ENCODE results near the gene MED31. TPM values are rescaled to one million over a fixed set of nuclear protein-coding genes. Genes with fewer than 3 reads are reported as not detected.
A peak's percentile ranks its signal among the peaks of the same experiment; 100 is the strongest.
"Not testable (repeated sequence)": the region's sequence is repeated elsewhere in the genome, so short reads cannot be mapped to it uniquely, and the experiment has no call there.

MED31 gene
- total and polyA plus RNA-seq, 2 experiments from 2014 or later: 5.5 to 49.3 TPM

GRCh38 chr17:6656797-6657632 is 5.6 kb upstream of the MED31 start:
- 0 out of 2 replicates have a peak, but pooled peaks cover 11% of the 10 kb centered on the region for H3F3A ChIP-seq (replicated peaks; ENCODE audit: low read depth)
- H3K9me2 ChIP-seq (ENCODE audit: insufficient read depth); H3K79me2 ChIP-seq (replicated peaks; ENCODE audit: insufficient read depth); H4K20me1 ChIP-seq (replicated peaks; ENCODE audit: insufficient read depth); H3K27ac Mint-ChIP-seq; H3K36me3 Mint-ChIP-seq (ENCODE audit: low read depth); H3K36me3 ChIP-seq (ENCODE audit: insufficient read depth); H3K9me3 Mint-ChIP-seq; H2AFZ ChIP-seq; H3K27ac ChIP-seq (ENCODE audit: low read depth): not testable (repeated sequence)
- TF ChIP-seq CREB1 (CRISPR knock-in tag; IDR thresholded peaks at IDR 0.05; ENCODE audit: low read depth): peak; percentile 92
- 0 out of 2 replicates have a peak, but pooled peaks have one; percentile 17 for TF ChIP-seq ETS1 (IDR thresholded peaks at IDR 0.05)
- H3K4me2 ChIP-seq: peak overlapping the region; percentile 91
- peak overlapping the region; percentile 67 for H3K4me3 ChIP-seq
- peak overlapping the region; percentile 85 for H3K4me3 Mint-ChIP-seq
- H3K27me3 ChIP-seq (ENCODE audit: insufficient read depth): peaks cover 64% of the 10 kb centered on the region
- ATAC-seq (peak; percentile 66), DNase-seq (ENCODE audit: low spot score) (peak; percentile 83)
- peaks cover 18% of the 10 kb centered on the region for H3K4me1 ChIP-seq (ENCODE audit: insufficient read depth)
- H3K27me3 Mint-ChIP-seq (ENCODE audit: insufficient read depth, low read depth, poor library complexity): peaks cover 44% of the 10 kb centered on the region
- H3K4me1 Mint-ChIP-seq: peaks cover 36% of the 10 kb centered on the region

DNA sequence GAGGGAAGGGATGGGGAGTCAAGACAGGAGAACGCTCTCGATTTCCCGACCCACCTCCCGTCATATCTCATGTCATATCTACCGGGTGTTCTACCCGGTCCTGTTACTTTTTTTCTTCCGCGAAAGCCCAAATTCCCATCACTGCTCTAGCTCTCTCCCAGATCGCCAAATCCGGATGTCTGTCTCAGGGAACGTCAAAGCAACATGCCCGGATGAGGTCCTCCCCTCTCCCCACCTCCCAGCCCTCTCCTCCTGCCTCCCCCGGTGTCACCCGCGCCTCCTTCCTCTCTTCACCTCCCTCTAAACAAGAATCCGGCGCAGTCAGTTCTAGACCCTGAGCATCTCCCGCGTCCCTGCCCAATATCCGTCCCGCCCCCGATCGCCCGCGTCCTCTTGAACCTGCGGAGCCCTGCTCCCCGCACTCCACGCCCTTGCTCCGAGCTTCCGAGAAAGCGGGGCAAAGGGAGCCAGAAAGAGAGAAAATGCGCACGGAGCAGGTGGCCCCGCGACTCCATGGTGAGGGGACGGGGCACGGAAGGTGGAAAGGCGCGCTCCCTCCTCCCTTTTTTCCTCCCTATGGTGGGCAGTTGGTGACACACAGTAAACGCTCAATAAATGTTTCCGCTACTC is 4.4 kb upstream of the MED31 start:
- peaks cover 36% of the 10 kb centered on the region for H3K4me1 Mint-ChIP-seq
- H3K27me3 Mint-ChIP-seq (ENCODE audit: insufficient read depth, low read depth, poor library complexity): peaks cover 44% of the 10 kb centered on the region
- H3K9me3 Mint-ChIP-seq; H4K20me1 ChIP-seq (replicated peaks; ENCODE audit: insufficient read depth); H3K27ac Mint-ChIP-seq; H3K79me2 ChIP-seq (replicated peaks; ENCODE audit: insufficient read depth); H3K9me2 ChIP-seq (ENCODE audit: insufficient read depth); DNase-seq (ENCODE audit: low spot score); H2AFZ ChIP-seq; H3K36me3 ChIP-seq (ENCODE audit: insufficient read depth); H3K27ac ChIP-seq (ENCODE audit: low read depth); H3K36me3 Mint-ChIP-seq (ENCODE audit: low read depth): not testable (repeated sequence)
- peak; percentile 8 for ATAC-seq
- peak overlapping the region; percentile 81 for H3K4me3 Mint-ChIP-seq
- peak overlapping the region; percentile 91 for H3K4me2 ChIP-seq
- H3F3A ChIP-seq (replicated peaks; ENCODE audit: low read depth): peaks cover 15% of the 10 kb centered on the region
- H3K4me1 ChIP-seq (ENCODE audit: insufficient read depth): peaks cover 18% of the 10 kb centered on the region
- peaks cover 64% of the 10 kb centered on the region for H3K27me3 ChIP-seq (ENCODE audit: insufficient read depth)
- peak overlapping the region; percentile 67 for H3K4me3 ChIP-seq

- Histone ChIP-seq H3K27me3 (ENCODE audit: insufficient read depth) (peaks cover 64% of the 10 kb centered on the region), H3K4me3 (peak overlapping the region; percentile 67)
- peak; percentile 93 for DNase-seq (ENCODE audit: low spot score)
Measured at GRCh38 chr17:6654841-6655731, 3.7 kb upstream of the MED31 start.

More at GRCh38 chr17:6654841-6655731, 3.7 kb upstream of the MED31 start:
- H3K36me3 ChIP-seq (ENCODE audit: insufficient read depth): no peaks in the 10 kb centered on the region
- peak; percentile 32 for ATAC-seq
- no peaks in the 10 kb centered on the region for H3K9me2 ChIP-seq (ENCODE audit: insufficient read depth)
- TF ChIP-seq, protein P1, sequence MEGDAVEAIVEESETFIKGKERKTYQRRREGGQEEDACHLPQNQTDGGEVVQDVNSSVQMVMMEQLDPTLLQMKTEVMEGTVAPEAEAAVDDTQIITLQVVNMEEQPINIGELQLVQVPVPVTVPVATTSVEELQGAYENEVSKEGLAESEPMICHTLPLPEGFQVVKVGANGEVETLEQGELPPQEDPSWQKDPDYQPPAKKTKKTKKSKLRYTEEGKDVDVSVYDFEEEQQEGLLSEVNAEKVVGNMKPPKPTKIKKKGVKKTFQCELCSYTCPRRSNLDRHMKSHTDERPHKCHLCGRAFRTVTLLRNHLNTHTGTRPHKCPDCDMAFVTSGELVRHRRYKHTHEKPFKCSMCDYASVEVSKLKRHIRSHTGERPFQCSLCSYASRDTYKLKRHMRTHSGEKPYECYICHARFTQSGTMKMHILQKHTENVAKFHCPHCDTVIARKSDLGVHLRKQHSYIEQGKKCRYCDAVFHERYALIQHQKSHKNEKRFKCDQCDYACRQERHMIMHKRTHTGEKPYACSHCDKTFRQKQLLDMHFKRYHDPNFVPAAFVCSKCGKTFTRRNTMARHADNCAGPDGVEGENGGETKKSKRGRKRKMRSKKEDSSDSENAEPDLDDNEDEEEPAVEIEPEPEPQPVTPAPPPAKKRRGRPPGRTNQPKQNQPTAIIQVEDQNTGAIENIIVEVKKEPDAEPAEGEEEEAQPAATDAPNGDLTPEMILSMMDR (conservative IDR thresholded peaks at IDR 0.05; ENCODE audit: low read depth in 2 of 2): peak; percentile 22 to 42; a peak in 3 of 4 replicates
- TF ChIP-seq REST (IDR thresholded peaks at IDR 0.05; ENCODE audit: unreplicated experiment) (no peak), EZH2 (IDR thresholded peaks at IDR 0.05; ENCODE audit: low read depth, unreplicated experiment) (peak; percentile 53), NANOG (IDR thresholded peaks at IDR 0.05; ENCODE audit: borderline replicate concordance) (no peak)
- H4K20me1 ChIP-seq (replicated peaks; ENCODE audit: insufficient read depth): peaks cover 2% of the 10 kb centered on the region; the same call in 1 of the 2 replicates
- H2AFZ ChIP-seq: peak overlapping the region; percentile 72
- H3K4me2 ChIP-seq: peak overlapping the region; percentile 91
- H3K27ac Mint-ChIP-seq: no peak overlapping the region
- H3K27ac ChIP-seq (ENCODE audit: low read depth): no peak overlapping the region
- no peaks in the 10 kb centered on the region; the same call in 2 of the 3 replicates for H3K36me3 Mint-ChIP-seq (ENCODE audit: low read depth)
- no peaks in the 10 kb centered on the region; the same call in 2 of the 3 replicates for H3K9me3 Mint-ChIP-seq
- H3K27me3 Mint-ChIP-seq (ENCODE audit: insufficient read depth, low read depth, poor library complexity): peaks cover 44% of the 10 kb centered on the region
- peaks cover 21% of the 10 kb centered on the region for H3K4me1 ChIP-seq (ENCODE audit: insufficient read depth)
- H3K4me1 Mint-ChIP-seq: peaks cover 42% of the 10 kb centered on the region
- peaks cover 7% of the 10 kb centered on the region for H3K79me2 ChIP-seq (replicated peaks; ENCODE audit: insufficient read depth)
- H3K4me3 Mint-ChIP-seq: peak overlapping the region; percentile 81
- H3F3A ChIP-seq (replicated peaks; ENCODE audit: low read depth): peaks cover 15% of the 10 kb centered on the region
